ENCODE measurements around the gene EGR2.
A peak's percentile ranks its signal among the peaks of the same experiment; 100 is the strongest.

The EGR2 gene
- 9.8 to 195 (median 12.0) reads per million in 4 experiments for total RNA-seq

DNA sequence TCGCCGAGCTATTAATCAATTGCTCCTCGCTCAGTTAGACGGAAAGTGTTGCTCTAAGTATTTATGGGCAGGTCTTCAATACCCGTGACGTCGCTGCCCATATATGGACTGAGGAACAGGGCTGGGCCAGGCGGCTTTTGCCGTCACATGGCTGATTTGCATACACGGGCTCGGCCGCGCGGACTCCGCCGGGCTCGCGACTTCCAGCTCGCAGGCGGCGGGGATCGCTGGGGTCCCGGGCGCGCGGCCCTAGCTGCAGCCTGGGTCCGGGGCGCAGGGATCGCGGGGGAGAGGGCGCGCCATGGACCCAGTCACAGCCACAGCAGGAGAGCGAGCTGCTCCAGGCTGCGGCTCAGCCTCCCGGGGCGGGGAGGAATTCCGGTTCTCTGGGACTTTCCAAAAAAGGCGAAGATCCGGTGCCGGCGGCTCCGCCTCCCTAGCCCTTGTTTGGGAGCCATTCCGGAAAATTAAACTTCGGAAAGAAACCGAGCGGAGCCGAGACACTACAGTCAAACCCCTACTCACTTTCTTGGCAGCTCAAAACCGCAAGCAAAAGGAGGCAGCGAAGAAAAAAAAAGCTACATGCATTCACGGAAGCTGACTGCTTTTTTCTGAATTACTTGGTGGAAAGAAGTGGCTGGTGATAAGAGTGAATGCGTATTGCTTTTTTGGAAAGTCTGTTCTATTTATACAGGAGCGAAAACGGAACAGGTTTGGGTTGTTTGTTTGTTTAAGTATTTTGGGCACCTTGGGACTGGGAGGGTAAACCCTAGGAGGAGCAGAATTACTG is at the start of gene EGR2:
Gene EGR2, minus strand, starts transcription at position 36 of the 790 bp plus-strand sequence. CDS start 337 bp downstream, outside the sequence.
- DNase-seq = peak; percentile 91

DNA sequence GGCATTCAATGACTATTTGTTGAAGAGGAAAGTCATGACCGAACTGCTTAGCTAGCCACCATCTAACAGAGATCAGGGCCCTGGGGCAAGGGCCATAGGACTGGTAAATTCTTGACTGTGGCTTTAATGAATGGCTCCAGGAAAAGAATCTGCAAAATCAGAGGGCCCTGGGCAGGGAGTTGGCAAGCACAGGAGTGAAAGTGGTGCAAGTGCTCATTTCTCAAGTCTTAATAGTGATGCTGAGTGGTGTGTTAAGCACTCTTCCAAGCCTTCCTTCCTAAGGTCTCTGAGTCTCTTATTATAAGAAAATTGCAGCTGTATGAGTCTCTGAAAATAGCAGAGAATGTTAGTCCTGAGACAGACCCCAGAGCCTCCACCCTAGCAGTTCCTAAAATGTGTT is 46.3 kb upstream of the EGR2 start:
- DNase-seq = no peak

DNA sequence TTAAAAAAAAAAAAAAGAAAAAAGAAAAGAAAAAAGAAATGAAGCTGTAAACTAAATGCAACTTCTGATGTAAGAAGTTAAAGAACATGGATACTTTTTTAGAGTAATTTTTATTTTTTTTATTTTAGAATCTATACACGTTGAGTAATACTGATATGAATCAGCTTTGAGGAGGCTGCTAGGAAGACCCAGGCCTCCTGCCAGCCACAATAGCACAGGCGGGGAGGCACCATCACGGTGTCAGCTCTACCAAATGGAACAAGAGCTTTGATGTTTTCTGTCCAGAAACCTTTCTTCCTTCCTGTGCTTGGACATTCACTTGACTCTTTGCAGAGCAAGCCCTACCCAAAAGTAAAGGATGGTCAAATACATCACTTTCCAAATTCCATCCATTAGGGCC is 45.3 kb upstream of the EGR2 start:
- DNase-seq = no peak

DNA sequence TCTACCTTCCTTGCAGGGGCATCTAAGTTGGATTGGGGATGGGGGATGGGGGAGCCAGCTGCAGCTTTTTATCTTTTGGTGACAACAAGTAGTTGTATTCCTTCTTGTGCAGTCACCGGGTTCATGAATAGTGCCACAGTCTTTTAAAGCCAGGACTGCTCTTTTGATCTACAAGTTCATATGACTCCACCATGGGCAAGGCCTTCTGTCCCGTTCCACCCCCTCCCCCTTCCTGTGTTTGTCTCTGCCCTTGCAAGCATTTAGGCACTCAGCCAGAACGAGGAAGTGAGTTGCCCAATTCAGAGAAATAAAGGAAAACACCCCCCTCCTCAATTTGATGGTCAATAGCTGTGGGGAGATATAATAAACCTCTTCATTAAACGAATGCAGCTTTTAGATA is 44.8 kb upstream of the EGR2 start:
- DNase-seq = no peak

DNA sequence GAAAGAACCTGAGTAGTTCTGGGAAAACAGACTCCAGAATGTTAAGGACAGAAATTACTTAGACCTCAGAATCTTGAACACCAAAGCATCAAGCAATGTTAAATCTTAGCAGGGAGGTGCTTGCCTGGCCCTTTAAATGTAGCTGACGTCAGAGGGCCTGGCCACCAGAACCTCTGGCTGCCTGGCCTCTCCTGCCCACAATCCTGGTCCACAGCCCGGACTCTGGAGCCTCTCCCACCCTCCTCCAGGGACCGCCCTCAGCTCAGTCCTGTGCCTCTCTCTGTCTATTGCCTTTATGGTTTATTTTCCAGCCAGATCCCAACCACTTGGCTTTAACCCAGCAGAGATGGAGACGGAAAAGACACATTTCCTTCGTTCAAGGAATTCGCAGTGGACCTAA is 42.2 kb upstream of the EGR2 start:
- no peak for DNase-seq

DNA sequence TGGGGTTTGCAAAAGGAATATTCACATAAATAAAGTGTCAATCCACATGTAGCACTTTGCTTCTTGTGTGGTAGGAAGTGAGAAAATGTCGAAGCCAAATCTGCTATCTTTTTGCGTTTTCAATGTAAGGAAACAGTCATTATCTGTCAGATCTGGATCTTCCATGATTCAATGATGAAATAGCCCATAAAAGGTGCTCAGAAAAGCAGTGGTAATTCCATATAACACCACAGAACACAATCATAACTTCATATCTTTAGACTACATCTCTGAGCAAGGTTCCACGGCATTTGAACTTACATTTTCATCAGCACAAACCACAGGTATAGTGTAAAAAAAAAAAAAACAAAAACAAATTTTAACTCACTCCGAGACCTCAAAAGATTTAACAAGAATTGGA is 39.9 kb upstream of the EGR2 start:
- DNase-seq = no peak

DNA sequence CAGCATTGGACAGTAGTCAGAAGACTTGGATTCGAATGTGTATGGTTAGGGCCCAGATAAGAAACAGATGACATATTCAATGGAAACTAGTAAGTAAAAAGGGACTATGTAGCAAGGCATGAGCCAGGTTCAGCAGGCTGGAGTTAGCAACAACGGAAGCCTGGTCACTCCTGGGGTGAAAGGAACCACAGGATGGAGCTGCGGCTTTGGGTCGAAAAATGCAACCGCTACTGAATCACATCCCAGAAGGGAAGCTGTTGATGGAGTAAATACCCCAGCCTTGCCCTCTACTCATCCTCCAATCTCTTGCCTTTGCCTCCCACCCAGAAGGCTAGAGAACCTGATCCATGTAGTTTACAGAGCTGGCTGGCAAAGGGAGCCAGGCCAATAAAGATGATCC is 37.5 kb upstream of the EGR2 start:
- DNase-seq = no peak

DNA sequence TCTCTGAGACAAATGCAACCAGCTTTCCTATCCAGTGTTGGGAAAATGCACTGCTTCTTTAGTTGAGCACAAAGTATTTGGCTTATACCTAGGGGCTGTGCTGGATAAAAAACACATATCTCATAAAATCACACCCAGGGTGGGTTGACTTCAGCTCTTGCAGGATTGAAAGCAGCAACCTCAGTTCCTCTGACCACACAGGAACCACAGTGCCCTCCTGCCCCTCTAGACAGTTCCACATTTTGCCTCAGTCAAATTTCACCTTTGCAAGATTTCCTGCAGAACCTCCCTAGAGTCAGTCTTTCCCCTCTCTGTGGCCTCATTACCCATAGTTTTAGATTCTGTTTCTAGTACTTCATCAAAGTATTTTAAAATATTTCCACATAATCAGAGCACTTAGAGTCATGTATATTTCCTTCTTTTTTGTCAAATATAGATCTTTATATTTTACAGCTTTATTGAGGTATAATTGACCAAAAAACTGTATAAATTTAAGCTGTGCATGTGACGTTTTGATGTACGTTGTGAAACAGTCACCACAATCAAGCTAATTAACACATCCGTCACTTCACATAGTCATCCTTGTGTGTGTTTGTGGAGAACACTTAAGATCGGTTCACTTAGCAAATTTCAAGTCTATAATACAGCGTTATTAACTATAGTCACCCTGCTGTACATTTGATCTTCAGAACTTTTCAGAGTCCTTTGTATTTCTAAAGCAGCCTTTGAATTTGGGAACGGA is 37.0 kb upstream of the EGR2 start:
- no peak for DNase-seq

DNA sequence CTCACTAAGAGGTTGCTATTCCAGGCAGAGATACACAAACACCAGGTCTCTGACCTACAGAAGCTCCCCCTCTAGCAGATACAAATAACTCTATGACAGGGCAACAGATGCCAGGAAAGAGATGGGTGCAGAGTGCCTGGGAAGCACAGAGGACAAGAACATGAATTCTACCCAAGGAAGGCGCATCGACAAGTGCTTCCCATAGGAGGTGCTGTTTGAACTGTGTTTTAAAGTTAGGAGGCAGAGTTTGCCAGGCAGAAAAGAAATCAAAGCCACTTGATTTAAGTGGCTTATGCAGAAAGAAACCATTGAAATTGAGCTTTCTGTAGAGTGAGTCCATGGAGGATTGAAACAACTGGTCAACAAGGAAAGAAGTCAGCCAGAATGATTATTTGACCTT is 35.3 kb upstream of the EGR2 start:
- no peak for DNase-seq

DNA sequence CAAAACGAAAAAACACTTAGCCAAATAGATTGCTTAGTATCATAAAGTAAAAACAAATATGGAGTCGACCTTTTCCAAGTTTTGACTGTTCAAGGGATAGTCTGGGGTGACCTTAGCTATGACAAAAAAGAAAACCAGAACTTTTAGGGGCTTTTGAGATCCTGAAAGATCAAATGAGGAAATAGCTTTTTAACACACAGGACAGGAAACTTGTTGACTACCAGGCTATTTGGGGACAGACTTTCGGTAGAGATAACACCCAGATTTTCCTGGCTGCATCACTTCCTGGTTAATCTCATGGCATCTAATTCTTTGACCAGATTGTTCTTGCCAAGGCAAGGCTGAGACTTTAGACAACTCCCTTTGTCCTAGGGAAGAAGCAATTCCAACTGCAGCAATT is 34.5 kb upstream of the EGR2 start:
- DNase-seq = no peak

DNA sequence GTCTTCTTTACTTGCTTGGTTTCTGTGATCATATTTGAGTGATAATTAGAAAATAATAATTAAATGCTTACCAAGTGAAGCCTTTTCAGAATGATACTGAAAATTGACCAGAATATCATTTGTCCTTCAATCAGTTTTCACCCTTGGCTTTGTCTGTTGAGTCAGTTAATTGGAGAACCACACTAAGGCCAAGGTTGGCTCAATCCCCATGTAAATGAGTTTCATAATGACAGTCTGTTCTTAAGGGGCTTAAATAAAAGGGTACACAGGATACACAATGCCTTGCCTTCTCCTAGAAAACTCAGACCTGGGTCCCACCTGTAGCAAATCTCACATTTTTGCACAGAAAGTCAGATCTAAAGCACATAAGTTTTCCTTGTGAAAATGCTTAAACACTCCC is 31.3 kb upstream of the EGR2 start:
- no peak for DNase-seq

DNA sequence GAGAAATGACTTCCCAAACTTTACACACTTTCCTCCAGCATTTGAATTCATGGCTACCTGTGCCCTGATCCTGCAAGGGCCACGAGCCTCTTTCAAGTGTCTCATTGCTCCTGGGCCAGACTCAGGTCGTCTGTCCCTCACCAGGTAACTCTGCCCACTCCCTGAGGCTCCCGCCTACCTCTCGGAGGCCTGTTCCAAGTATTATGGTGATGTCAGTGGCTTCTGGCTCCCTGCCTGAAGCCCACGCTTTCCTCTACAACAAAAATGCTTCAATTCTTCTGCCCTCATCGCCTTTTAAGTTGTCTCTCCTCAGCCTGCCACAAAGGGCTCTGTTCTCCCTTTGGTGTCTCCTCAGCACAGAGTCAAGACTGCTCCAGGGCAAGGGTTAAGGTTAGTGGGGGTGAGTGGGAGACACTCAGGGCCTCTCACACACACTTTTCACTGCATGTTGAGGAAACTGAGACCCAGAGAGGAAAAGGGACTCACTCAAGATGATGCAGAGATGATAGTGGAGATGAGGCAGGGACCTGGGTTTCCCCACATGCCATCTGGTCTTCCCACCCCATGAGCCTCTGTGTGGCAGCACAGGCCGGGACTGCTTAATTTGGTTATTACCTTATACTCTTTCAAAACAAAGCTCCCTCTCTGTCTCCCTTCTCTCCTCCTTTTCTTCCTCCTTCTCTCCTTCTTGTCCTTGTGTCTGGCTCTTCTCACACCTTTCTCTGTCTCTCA is 28.3 kb upstream of the EGR2 start:
- no peak for DNase-seq

DNA sequence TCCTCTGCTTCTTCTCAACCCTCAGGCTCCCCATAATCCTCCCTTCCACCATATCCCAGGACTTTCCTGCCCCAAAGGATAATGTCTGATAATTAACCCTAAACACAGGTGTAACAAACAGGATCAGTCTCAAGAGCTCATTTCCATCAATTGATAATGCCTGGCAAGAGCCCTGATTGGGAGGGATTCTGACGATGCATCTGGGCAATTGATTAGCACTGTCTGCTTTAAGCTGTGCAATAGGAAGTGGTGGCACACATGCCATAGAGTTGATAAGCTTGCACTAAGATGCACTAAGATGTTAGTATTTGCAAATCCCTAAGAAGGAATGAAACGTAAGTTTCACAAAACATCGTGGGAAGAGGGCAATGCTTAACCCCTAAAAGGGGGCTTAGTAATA is 27.4 kb upstream of the EGR2 start:
- no peak for DNase-seq

DNA sequence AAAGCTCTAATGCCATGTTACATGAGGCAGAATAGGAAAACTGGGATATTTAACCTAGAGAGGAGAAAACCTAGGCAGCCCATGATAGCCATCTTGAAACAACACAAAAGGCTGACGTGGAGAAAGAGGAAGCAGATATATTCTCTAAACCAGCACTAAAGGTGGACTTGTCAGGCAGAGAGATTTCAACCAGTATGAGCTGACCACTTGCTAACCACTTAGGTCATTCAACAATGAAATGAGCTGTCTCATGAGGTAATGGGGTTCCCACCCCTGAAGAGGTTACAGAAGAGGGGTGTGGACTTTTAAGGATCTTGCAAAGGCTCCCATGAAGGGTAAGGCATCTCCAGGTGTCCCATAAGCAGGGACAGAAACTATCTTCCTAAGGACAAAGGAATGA is 26.8 kb upstream of the EGR2 start:
- no peak for DNase-seq

DNA sequence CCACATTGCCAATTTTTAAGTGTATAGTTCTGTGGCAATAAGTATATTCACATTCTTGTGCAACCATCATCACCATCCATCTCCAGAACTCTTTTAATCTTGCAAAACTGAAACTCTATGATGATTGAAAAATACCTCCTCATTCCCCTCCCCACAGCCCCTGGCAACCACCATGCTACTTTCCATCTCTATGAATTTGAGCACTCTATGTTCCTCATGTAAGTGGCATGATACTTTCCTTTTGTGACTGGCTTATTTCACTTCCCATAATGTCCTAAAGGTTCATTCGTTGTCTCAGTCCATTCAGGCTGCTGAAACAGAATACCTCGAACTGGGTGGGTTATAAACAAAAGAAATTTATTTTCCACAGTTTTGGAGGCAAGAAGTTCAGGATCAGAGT is 23.4 kb upstream of the EGR2 start:
- DNase-seq = no peak

DNA sequence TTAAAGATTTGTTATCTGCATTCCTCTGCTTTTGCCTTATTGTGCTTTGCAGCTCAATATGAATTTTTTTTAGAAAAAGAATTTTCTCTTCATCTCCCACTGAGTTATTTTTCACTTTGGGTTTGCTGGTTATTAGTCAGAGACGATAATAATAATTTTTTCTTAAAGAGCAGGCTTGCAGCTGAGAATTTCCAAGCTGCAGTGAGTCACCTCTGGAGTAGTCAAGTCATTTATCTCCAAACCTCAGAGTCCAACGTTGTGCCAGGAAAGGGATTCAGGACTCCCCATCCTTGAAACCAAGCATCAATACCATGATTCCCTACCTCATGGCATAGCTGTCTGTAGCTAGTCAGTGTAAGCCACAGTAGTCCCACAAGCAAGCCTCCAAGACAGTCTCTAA is 15.2 kb upstream of the EGR2 start:
- DNase-seq = no peak

DNA sequence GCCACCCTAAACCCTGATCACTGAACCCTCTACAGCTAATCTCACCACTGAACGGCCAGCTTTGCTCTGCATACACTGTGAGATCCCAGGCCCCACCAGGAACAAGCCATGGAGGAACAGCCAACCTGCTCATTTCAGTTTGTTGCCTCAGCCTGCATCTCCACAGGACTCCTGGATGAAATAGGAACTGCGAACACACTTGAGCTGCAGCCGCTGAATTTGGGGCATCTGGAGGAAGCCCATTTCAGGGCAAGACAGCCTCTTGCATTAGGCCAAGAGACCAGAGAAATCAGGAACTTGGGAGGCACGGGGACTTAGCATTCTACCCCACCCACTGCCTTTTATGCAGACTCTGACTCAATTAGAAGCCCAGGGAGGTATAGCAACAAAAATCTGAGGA is 14.5 kb upstream of the EGR2 start:
- DNase-seq = no peak

DNA sequence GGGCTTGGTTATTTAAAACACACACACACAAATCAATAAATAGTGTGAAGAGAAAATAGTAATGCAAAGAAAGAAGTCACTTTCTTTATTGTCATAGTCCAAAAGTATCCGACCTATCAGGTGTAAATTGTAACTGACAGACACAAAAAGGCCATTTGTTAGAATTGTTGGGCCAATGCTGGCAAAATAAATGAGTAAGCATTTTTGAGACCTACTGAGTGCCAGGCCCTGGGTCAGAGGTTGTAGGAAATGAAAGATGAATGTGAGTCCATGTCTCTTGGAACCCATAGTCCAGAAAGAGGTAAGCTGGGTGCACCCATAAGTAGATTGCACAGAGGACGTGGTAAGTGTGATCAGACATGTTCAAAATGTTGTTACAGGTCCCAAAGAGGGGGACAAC is 13.5 kb upstream of the EGR2 start:
- DNase-seq = no peak

DNA sequence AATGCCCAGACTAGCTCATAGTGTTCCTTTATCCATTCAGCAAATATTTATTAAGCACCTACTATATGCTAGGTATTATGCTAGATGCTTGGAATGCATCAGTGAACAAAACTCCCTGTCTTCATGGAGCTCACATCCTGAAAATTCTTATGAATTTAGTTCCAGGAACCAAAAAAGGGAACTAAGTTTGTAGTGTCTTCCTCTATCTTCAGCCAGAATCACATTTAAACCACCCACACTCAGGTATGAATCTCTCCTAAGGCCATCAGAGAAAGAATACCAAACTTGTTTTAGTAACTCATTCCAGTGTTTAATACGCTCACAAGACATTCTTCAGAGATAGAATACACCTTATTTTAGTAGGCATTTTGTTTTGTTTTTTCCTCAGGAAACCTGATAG is 10.1 kb upstream of the EGR2 start:
- DNase-seq = no peak

DNA sequence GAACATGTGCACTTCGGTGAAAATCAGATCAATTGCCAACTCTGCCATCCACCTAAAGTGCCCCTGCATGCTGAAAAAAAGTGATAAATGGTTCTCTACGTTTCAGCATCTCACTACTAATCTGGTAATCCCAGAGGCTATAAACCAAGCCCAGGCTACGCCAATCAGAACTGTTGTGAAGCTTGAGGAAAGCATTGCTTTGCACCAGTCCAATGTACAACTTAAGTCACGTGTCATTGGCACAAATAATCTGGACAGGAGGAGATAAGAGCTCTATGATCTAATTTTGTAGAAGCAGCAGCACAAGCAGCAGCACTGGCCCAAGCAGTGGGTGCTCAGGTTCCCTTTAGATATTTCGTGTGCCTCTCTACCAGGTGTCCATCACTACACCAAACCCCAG is 4.4 kb upstream of the EGR2 start:
- no peak for DNase-seq

DNA sequence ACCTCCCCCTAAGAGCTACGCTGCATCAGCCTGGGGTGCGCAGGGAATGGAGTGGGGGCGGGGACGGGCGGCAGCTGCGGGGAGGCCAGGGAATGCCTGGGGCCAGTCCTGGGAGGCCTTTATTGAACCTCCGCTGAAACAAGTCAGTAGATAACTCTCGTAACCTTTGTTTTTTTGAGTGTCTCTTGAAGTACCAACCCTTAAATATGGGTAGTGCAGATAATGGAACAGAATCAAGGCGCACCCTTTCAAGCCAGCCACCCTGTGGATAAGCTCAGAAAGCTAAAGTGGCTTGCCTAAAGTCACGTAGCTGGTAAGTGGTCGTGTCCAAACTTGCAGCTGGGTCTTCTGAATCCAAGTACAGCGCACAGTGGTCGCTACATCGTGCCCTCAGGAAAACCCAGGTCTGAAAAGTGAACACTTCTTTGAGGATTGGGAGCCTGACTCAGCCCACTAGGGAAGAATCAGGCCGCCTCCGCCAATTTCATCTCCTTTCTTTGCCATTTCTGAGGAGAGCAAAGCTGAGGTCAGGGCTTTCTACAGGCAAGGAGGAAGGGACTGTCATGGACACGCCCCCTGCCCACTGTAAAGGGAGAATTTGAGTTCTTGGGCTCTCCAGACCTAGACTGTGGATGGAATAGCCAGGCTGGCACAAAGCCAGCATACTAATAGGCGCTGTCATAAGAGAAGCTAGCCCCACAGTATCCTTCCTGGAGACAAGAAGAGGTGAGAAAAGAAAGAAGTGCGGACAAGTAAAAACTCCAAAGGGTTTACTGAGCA is 3.2 kb upstream of the EGR2 start:
- no peak for DNase-seq

DNA sequence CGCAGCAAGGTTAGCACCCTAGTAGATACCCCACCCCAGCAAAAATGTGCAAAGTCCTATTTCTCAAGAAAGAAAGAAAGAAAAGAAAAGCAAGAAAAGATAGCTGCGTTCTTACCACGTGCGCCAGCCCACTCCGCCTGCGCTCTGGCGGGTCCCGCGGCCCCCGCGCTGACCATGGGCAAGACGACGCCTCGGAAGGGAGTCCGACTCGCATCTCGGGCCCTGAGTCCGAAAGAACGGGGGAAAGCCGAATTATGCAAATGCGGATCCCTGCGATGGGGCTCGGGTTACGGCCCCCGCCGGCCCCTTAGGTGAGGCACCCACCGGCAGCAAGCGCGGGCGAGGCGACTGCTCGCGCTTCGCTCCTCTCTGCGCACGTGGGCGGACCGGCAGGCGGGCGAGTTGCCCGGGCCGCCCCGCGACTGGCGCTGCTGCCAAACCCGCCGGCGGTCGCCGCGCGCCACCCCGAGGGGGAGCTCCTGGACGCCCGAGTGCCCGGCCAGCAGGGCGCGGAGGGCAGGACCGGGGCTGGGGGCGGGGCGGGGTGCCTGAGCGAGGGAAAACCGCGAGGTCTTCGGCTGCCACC is 2.4 kb upstream of the EGR2 start:
- DNase-seq = no peak

Data from effector CD8-positive, alpha-beta T cell (primary cell).